H1 (cell line): Measurements from ENCODE around the gene MNAT1. TPM values are rescaled to one million over a fixed set of nuclear protein-coding genes. Genes with fewer than 3 reads are reported as not detected.

ENCODE experiments used
- POU5F1 ChIP-seq: IDR thresholded peaks from 2 replicates; pipeline ENCODE4 v1.6.1; 2011; ENCODE audit warnings: low read depth, mild to moderate bottlenecking, low read length, moderate library complexity
- TAF7 ChIP-seq: optimal IDR thresholded peaks from 2 replicates; pipeline ENCODE3; 2011; ENCODE audit warnings: low read depth, mild to moderate bottlenecking, inconsistent platforms, low read length, moderate library complexity, borderline replicate concordance
- polyA plus RNA-seq, 7 experiments: library from polyadenylated mRNA; depleted of rRNA in 3 of 7; stranded (reverse) in 5 of 7; unstranded in 2 of 7; fragments of >200 nt in 5 of 7; fragments of 200-250 nt in 2 of 7; gene quantifications; 1 replicate in 5 of 7; 2 replicates in 1 of 7; 4 replicates in 1 of 7; pipeline versions ENCODE4 v1.2.1 to v1.2.3, GENCODE V29; 2011 to 2013; ENCODE audit warnings: missing spikeins in 2 of 7, mixed read lengths in 2 of 7
- total RNA-seq: library from RNA; stranded (reverse); fragmentation: NEBNext Ultra II Directional; extraction: Animal tissue kit (Norgen Biotek cat#: 25700); gene quantifications from 2 replicates; pipeline ENCODE4 v1.2.1, GENCODE V29; 2021
- TF ChIP-seq, protein P1 (sequence below), 3 experiments: IDR thresholded peaks; 1 replicate in 2 of 3; 2 replicates in 1 of 3; pipeline versions ENCODE4 v1.5.1 to v1.6.1; 2011; ENCODE audit warnings: low read length in 3 of 3, mild to moderate bottlenecking in 3 of 3, inconsistent platforms in 2 of 3, low read depth in 1 of 3, moderate library complexity in 1 of 3; ENCODE audit not compliant: insufficient read depth in 1 of 3; ENCODE audit errors: control extremely low read depth in 1 of 3

Gene MNAT1
- total and polyA plus RNA-seq, 2 of the 8 experiments (the other 6 are each of a cell fraction or from before 2014, with no cell fraction given) = 34.7 to 52.1 TPM

DNA sequence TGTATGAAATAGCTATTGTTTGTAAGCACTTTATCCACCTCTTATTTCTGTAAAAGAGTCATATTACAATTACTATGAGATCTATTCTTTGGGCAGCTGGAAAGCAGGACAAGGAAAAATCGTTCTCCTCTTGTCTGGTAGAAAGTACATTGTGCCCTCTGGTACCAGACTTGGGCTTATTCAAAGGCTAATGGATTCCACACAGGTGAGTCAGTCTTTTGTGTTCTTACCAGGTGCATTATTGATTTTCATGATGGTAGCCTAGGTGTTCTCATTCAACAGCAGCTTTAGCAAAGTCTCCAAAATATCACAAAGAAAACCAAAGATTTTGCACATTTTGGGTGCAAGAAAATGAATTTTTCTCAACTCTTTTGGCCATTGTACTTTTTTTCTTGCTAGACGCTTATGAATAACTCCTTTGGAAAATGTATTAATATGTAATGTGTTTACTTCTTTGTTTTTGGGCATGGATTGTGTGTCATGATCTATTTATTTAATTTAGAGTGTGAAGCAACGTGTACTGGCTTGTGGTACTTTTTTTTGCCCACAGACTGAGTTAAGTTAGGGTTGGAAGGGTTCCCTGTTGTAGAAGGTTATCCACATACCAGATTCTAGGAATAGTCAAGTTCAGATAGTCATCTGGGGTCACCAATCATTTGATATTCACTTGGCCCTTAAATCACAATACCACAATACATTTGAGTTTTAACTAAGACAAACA, 26.2 kb downstream of the MNAT1 start (continued):
- TF ChIP-seq TAF7 (no peak), POU5F1 (no peak)
- TF ChIP-seq, protein P1, sequence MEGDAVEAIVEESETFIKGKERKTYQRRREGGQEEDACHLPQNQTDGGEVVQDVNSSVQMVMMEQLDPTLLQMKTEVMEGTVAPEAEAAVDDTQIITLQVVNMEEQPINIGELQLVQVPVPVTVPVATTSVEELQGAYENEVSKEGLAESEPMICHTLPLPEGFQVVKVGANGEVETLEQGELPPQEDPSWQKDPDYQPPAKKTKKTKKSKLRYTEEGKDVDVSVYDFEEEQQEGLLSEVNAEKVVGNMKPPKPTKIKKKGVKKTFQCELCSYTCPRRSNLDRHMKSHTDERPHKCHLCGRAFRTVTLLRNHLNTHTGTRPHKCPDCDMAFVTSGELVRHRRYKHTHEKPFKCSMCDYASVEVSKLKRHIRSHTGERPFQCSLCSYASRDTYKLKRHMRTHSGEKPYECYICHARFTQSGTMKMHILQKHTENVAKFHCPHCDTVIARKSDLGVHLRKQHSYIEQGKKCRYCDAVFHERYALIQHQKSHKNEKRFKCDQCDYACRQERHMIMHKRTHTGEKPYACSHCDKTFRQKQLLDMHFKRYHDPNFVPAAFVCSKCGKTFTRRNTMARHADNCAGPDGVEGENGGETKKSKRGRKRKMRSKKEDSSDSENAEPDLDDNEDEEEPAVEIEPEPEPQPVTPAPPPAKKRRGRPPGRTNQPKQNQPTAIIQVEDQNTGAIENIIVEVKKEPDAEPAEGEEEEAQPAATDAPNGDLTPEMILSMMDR (IDR thresholded peaks at IDR 0.05; ENCODE audit: control extremely low read depth in 1 of 3, insufficient read depth in 1 of 3, low read depth in 1 of 3, low read length in 3 of 3) = no peak
- TF ChIP-seq, all 59 proteins: peak for 12
